IMR-90 (cell line): ENCODE results near the gene CDK2AP2. TPM values are rescaled to one million over a fixed set of nuclear protein-coding genes. Genes with fewer than 3 reads are reported as not detected.

Experiments
- ATAC-seq: fragments of 200-7000 bp; cut with Tn5 transposase; 2 replicates; pipeline ENCODE4 v1.9.1; 2020; ENCODE audit warnings: low read depth, mild to moderate bottlenecking, moderate library complexity
- BruUV-seq: library from RNA; stranded (reverse); fragments of 400-500 nt; replicated peaks from 2 replicates; lab custom pipeline; 2021; lab: Mats Ljungman, UMichigan
- CTCF ChIA-PET: fragments of 300-600 bp; formaldehyde crosslinking; extraction: SDS; loops from one replicate; lab custom pipeline; 2021; ENCODE audit warnings: antibody characterized with exemption; lab: Yijun Ruan, JAX
- POLR2A ChIA-PET: fragments of 300-600 bp; sonication (Branson Sonifier 250); formaldehyde crosslinking; loops from one replicate; lab custom pipeline; 2022; ENCODE audit warnings: antibody characterized with exemption; ENCODE audit not compliant: unreplicated experiment; lab: Charles Lee
- DNase-seq: peaks from one replicate; pipeline ENCODE4 v3.0.0; 2013
- H2AFZ ChIP-seq: replicated peaks from 2 replicates; pipeline ENCODE3; 2013; ENCODE audit warnings: low read length, mild to moderate bottlenecking; ENCODE audit not compliant: poor library complexity
- H2AK5ac ChIP-seq: 2 replicates; pipeline ENCODE4 v1.6.1; 2013; ENCODE audit warnings: low read depth, low read length, inconsistent platforms
- H2AK9ac ChIP-seq: replicated peaks from 2 replicates; pipeline ENCODE3; 2013; ENCODE audit warnings: mild to moderate bottlenecking, low read depth, low read length, moderate library complexity; ENCODE audit not compliant: poor library complexity
- H2BK120ac ChIP-seq: 2 replicates; pipeline ENCODE4 v1.6.1; 2013; ENCODE audit warnings: low read depth, low read length, inconsistent platforms
- H2BK15ac ChIP-seq: 3 replicates; pipeline ENCODE4 v1.6.1; 2013; ENCODE audit warnings: low read depth, low read length, inconsistent platforms
- H2BK20ac ChIP-seq: 2 replicates; pipeline ENCODE4 v1.6.1; 2013; ENCODE audit warnings: low read depth, mild to moderate bottlenecking, inconsistent platforms, low read length, moderate library complexity
- H2BK5ac ChIP-seq: 2 replicates; pipeline ENCODE4 v1.6.1; 2013; ENCODE audit warnings: mild to moderate bottlenecking, low read depth, low read length, inconsistent platforms; ENCODE audit not compliant: poor library complexity, severe bottlenecking
- H3K14ac ChIP-seq: replicated peaks from 2 replicates; pipeline ENCODE4 v1.6.1; 2013; ENCODE audit warnings: low read depth, low read length, inconsistent platforms
- H3K18ac ChIP-seq: 2 replicates; pipeline ENCODE4 v1.6.1; 2013; ENCODE audit warnings: low read depth, low read length, control low read depth
- H3K23ac ChIP-seq: 2 replicates; pipeline ENCODE4 v1.6.1; 2013; ENCODE audit warnings: low read depth, low read length, inconsistent platforms
- H3K27ac ChIP-seq: 2 replicates; pipeline ENCODE4 v1.5.1; 2013; ENCODE audit warnings: mild to moderate bottlenecking, control low read depth, low read length; ENCODE audit not compliant: insufficient read depth
- H3K27me3 ChIP-seq: 2 replicates; pipeline ENCODE4 v1.6.1; 2013; ENCODE audit warnings: low read length; ENCODE audit not compliant: control insufficient read depth, insufficient read depth
- H3K36me3 ChIP-seq: 2 replicates; pipeline ENCODE4 v1.6.1; 2013; ENCODE audit warnings: low read length, mixed read lengths; ENCODE audit not compliant: control insufficient read depth, insufficient read depth
- H3K4ac ChIP-seq: 2 replicates; pipeline ENCODE4 v1.6.1; 2013; ENCODE audit warnings: low read depth, low read length, inconsistent platforms
- H3K4me1 ChIP-seq: 2 replicates; pipeline ENCODE4 v1.6.1; 2013; ENCODE audit warnings: low read length, mixed read lengths; ENCODE audit not compliant: control insufficient read depth, insufficient read depth
- H3K4me2 ChIP-seq: 2 replicates; pipeline ENCODE4 v1.6.1; 2013; ENCODE audit warnings: low read depth, mild to moderate bottlenecking, control low read depth, low read length, moderate library complexity
- H3K4me3 ChIP-seq: 2 replicates; pipeline ENCODE4 v1.5.1; 2013; ENCODE audit warnings: low read depth, mild to moderate bottlenecking, control low read depth, low read length, moderate library complexity; ENCODE audit not compliant: insufficient read depth
- H3K56ac ChIP-seq: 2 replicates; pipeline ENCODE4 v1.6.1; 2013; ENCODE audit warnings: low read length, inconsistent platforms; ENCODE audit not compliant: insufficient read depth; ENCODE audit errors: extremely low read depth
- H3K79me1 ChIP-seq, 2 experiments: 2 replicates each; pipeline ENCODE4 v1.6.1; 2013; ENCODE audit warnings: low read length in 2 of 2, inconsistent platforms in 1 of 2, low read depth in 1 of 2
- H3K9ac ChIP-seq: 2 replicates; pipeline ENCODE4 v1.6.1; 2013; ENCODE audit warnings: low read depth, low read length, control low read depth
- H3K9me1 ChIP-seq: 2 replicates; pipeline ENCODE4 v1.6.1; 2013; ENCODE audit warnings: low read length, inconsistent platforms; ENCODE audit not compliant: insufficient read depth
- H3K9me3 ChIP-seq: 2 replicates; pipeline ENCODE4 v1.6.1; 2013; ENCODE audit warnings: low read length; ENCODE audit not compliant: control insufficient read depth, insufficient read depth
- H4K20me1 ChIP-seq: 2 replicates; pipeline ENCODE4 v1.6.1; 2013; ENCODE audit warnings: low read length, inconsistent platforms; ENCODE audit not compliant: insufficient read depth
- H4K5ac ChIP-seq: 2 replicates; pipeline ENCODE4 v1.6.1; 2013; ENCODE audit warnings: mild to moderate bottlenecking, low read depth, low read length, control low read depth
- H4K8ac ChIP-seq, 2 experiments: 2 replicates each; pipeline ENCODE4 v1.6.1; 2013; ENCODE audit warnings: low read depth in 2 of 2, low read length in 2 of 2, control low read depth in 1 of 2, inconsistent platforms in 1 of 2
- H4K91ac ChIP-seq: 2 replicates; pipeline ENCODE4 v1.6.1; 2013; ENCODE audit warnings: low read depth, low read length, inconsistent platforms; ENCODE audit not compliant: insufficient read depth
- BHLHE40 ChIP-seq: fragments of 150-350 bp; IDR thresholded peaks from 2 replicates; pipeline ENCODE4 v1.6.1; 2016; ENCODE audit warnings: mild to moderate bottlenecking, low read depth, low read length
- CHD1 ChIP-seq: IDR thresholded peaks from 2 replicates; pipeline ENCODE4 v1.6.1; 2012; ENCODE audit warnings: low read depth, low read length, improper control_type of control experiment
- CTCF ChIP-seq: conservative IDR thresholded peaks from 2 replicates; pipeline ENCODE4 v1.5.1; 2012; ENCODE audit warnings: mild to moderate bottlenecking, low read depth, low read length, improper control_type of control experiment
- MAFK ChIP-seq: IDR thresholded peaks from 2 replicates; pipeline ENCODE4 v1.6.1; 2012; ENCODE audit warnings: low read depth, low read length, improper control_type of control experiment
- RAD21 ChIP-seq: IDR thresholded peaks from 2 replicates; pipeline ENCODE4 v1.6.1; 2012; ENCODE audit warnings: low read length, improper control_type of control experiment
- RCOR1 ChIP-seq: IDR thresholded peaks from 2 replicates; pipeline ENCODE4 v1.6.1; 2012; ENCODE audit warnings: mild to moderate bottlenecking, low read length, improper control_type of control experiment; ENCODE audit not compliant: insufficient replicate concordance
- RFX5 ChIP-seq: IDR thresholded peaks from 2 replicates; pipeline ENCODE4 v1.8.0; 2012; ENCODE audit warnings: low read depth, mild to moderate bottlenecking, low read length, moderate library complexity
- WGBS, 2 experiments: methylation state at CpG; one replicate each; pipeline versions ENCODE4 v1.1.5 to v1.1.7; 2013; ENCODE audit warnings: missing lambda C conversion rate in 2 of 2; ENCODE audit not compliant: insufficient read length in 1 of 2; ENCODE audit errors: extremely low coverage in 2 of 2; 5-methylcytosine and 5-hydroxymethylcytosine counted together
- dilution Hi-C: fragments of 300-500 bp; cut with HindIII; formaldehyde crosslinking; loops from one replicate; pipeline ENCODE4 v1.14.3; 2018; ENCODE audit warnings: low sequenced_read_pairs; ENCODE audit not compliant: unreplicated experiment
- in situ Hi-C: fragments of 300-500 bp; cut with MboI; formaldehyde crosslinking; loops from 3 replicates; pipeline ENCODE4 v1.14.3; 2019; ENCODE audit warnings: low sequenced_read_pairs, inconsistent platforms, mixed read lengths
- intact Hi-C: fragments of 100-400 bp; cut with micrococcal nuclease; formaldehyde crosslinking; loops from 2 replicates; pipeline ENCODE4 v1.10.0; 2022
- polyA plus RNA-seq, 3 experiments: library from polyadenylated mRNA; depleted of rRNA; stranded (reverse); fragments of >200 nt; gene quantifications; 2 replicates each; pipeline ENCODE4 v1.2.3, GENCODE V29; 2012; ENCODE audit warnings: low replicate concordance in 1 of 3
- total RNA-seq: library from RNA; depleted of rRNA; stranded (reverse); fragments of >200 nt; gene quantifications from 2 replicates; pipeline ENCODE4 v1.2.3, GENCODE V29; 2012
- TF ChIP-seq, protein P1 (sequence below): fragments of 150-350 bp; IDR thresholded peaks from 2 replicates; pipeline ENCODE4 v1.6.1; 2016; ENCODE audit warnings: low read depth, mild to moderate bottlenecking, low read length, moderate library complexity, borderline replicate concordance

CDK2AP2 gene
- total and polyA plus RNA-seq, 2 of the 4 experiments (the other 2 are of a cell fraction), result 8.1 to 44.7 TPM

GRCh38 chr11:67535561-67535960, 27.6 kb upstream of the CDK2AP2 start:
- Histone ChIP-seq H3K27me3 (0 out of 2 replicates have a peak, but pooled peaks cover 1% of the 10 kb centered on the region), H3K9ac (no peak overlapping the region), H3K79me1 (no peaks in the 10 kb centered on the region), H2AFZ (no peak overlapping the region), H3K9me3 (peaks cover 16% of the 10 kb centered on the region), H3K14ac (no peak overlapping the region), H3K4me2 (no peak overlapping the region), H2BK120ac (no peak overlapping the region), H4K8ac (no peak overlapping the region), H2BK5ac (no peak overlapping the region), H4K91ac (no peak overlapping the region), H3K56ac (no peak overlapping the region), H4K20me1 (no peaks in the 10 kb centered on the region), H3K23ac (no peak overlapping the region), H3K4me1 (no peaks in the 10 kb centered on the region), H2AK9ac (no peak overlapping the region), H3K4me3 (no peak overlapping the region), H3K18ac (no peak overlapping the region), H2BK20ac (no peak overlapping the region), H3K9me1 (no peaks in the 10 kb centered on the region), H3K27ac (no peak overlapping the region), H3K36me3 (no peaks in the 10 kb centered on the region), H2AK5ac (no peak overlapping the region), H3K4ac (no peak overlapping the region), H2BK15ac (no peak overlapping the region), H4K5ac (no peak overlapping the region)
- BruUV-seq, result no TSS peak
- no peak for TF ChIP-seq RAD21
- no peak for TF ChIP-seq MAFK
- TF ChIP-seq RFX5, result no peak
- no peak for TF ChIP-seq CTCF
- TF ChIP-seq RCOR1, result no peak
- no peak for TF ChIP-seq CHD1
- TF ChIP-seq BHLHE40, result no peak
- TF ChIP-seq, protein P1, sequence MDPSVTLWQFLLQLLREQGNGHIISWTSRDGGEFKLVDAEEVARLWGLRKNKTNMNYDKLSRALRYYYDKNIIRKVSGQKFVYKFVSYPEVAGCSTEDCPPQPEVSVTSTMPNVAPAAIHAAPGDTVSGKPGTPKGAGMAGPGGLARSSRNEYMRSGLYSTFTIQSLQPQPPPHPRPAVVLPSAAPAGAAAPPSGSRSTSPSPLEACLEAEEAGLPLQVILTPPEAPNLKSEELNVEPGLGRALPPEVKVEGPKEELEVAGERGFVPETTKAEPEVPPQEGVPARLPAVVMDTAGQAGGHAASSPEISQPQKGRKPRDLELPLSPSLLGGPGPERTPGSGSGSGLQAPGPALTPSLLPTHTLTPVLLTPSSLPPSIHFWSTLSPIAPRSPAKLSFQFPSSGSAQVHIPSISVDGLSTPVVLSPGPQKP, result no peak
- intact Hi-C loops (no loop called here), in situ Hi-C loops (no loop called here), dilution Hi-C loops (no loop called here)
- ChIA-PET CTCF (no interaction called here), POLR2A (no interaction called here)
- no peak for DNase-seq
- 0% methylated on average over 1 of the region's 1 CpG; no CpG with 5 or more reads in 1 of the 2 experiments for WGBS, 2 experiments
- ATAC-seq, result no peak
